Trophoblast cell (in vitro differentiated cells and primary cell): ENCODE data around the gene RBP4.

Source experiments
- DNase-seq, 2 donors: peaks; one replicate each; pipeline ENCODE4 v3.0.0-alpha.2; 2016
- H2AFZ ChIP-seq: 2 replicates; pipeline ENCODE4 v1.6.1; 2013; ENCODE audit warnings: low read length, moderate library complexity, mild to moderate bottlenecking; ENCODE audit not compliant: insufficient read depth, poor library complexity
- H2AK5ac ChIP-seq: 2 replicates; pipeline ENCODE4 v1.6.1; 2013; ENCODE audit warnings: mild to moderate bottlenecking, low read length
- H2BK120ac ChIP-seq: 2 replicates; pipeline ENCODE4 v1.6.1; 2013; ENCODE audit warnings: low read length, mild to moderate bottlenecking, moderate library complexity; ENCODE audit not compliant: insufficient read depth, poor library complexity
- H2BK12ac ChIP-seq: 2 replicates; pipeline ENCODE4 v1.6.1; 2013; ENCODE audit warnings: mild to moderate bottlenecking, low read length, moderate library complexity
- H2BK5ac ChIP-seq: 2 replicates; pipeline ENCODE4 v1.6.1; 2013; ENCODE audit warnings: low read length, low read depth, moderate library complexity, mild to moderate bottlenecking; ENCODE audit not compliant: poor library complexity
- H3K14ac ChIP-seq: 2 replicates; pipeline ENCODE4 v1.6.1; 2013; ENCODE audit warnings: mild to moderate bottlenecking, low read length
- H3K18ac ChIP-seq: 2 replicates; pipeline ENCODE4 v1.6.1; 2013; ENCODE audit warnings: mild to moderate bottlenecking, low read length
- H3K23ac ChIP-seq: 2 replicates; pipeline ENCODE4 v1.6.1; 2013; ENCODE audit warnings: low read length
- H3K27ac ChIP-seq: 2 replicates; pipeline ENCODE4 v1.5.1; 2013; ENCODE audit warnings: low read depth, mild to moderate bottlenecking, inconsistent platforms, low read length, moderate library complexity
- H3K27me3 ChIP-seq: 2 replicates; pipeline ENCODE4 v1.6.1; 2013; ENCODE audit warnings: inconsistent platforms, mild to moderate bottlenecking, low read length, moderate library complexity; ENCODE audit not compliant: insufficient read depth
- H3K36me3 ChIP-seq, 2 experiments: 1 replicate in 1 of 2; 2 replicates in 1 of 2; pipeline ENCODE4 v1.6.1; 2013; ENCODE audit warnings: low read length in 2 of 2, mild to moderate bottlenecking in 2 of 2, moderate library complexity in 1 of 2; ENCODE audit not compliant: insufficient read depth in 2 of 2, control insufficient read depth in 1 of 2
- H3K4ac ChIP-seq: 2 replicates; pipeline ENCODE4 v1.6.1; 2013; ENCODE audit warnings: low read depth, mild to moderate bottlenecking, low read length, moderate library complexity
- H3K4me1 ChIP-seq, 2 experiments: 1 replicate in 1 of 2; 2 replicates in 1 of 2; pipeline ENCODE4 v1.6.1; 2013; ENCODE audit warnings: low read length in 2 of 2, mild to moderate bottlenecking in 2 of 2, moderate library complexity in 1 of 2; ENCODE audit not compliant: insufficient read depth in 2 of 2, control insufficient read depth in 1 of 2
- H3K4me2 ChIP-seq: 2 replicates; pipeline ENCODE4 v1.6.1; 2013; ENCODE audit warnings: inconsistent platforms, mild to moderate bottlenecking, low read length, moderate library complexity
- H3K4me3 ChIP-seq: 2 replicates; pipeline ENCODE4 v1.5.1; 2013; ENCODE audit warnings: mild to moderate bottlenecking, low read depth, low read length, inconsistent platforms
- H3K79me1 ChIP-seq: one replicate; pipeline ENCODE4 v1.6.1; 2013; ENCODE audit warnings: low read length
- H3K79me2 ChIP-seq: 2 replicates; pipeline ENCODE4 v1.6.1; 2013; ENCODE audit warnings: low read length, mild to moderate bottlenecking; ENCODE audit not compliant: control insufficient read depth, insufficient read depth, poor library complexity
- H3K9ac ChIP-seq: 2 replicates; pipeline ENCODE4 v1.6.1; 2013; ENCODE audit warnings: mild to moderate bottlenecking, low read length
- H3K9me3 ChIP-seq: 2 replicates; pipeline ENCODE4 v1.6.1; 2013; ENCODE audit warnings: low read depth, mild to moderate bottlenecking, control low read depth, inconsistent platforms, low read length; ENCODE audit not compliant: insufficient read depth
- H4K12ac ChIP-seq: 2 replicates; pipeline ENCODE4 v1.6.1; 2013; ENCODE audit warnings: low read depth, mild to moderate bottlenecking, low read length, moderate library complexity
- H4K8ac ChIP-seq: 2 replicates; pipeline ENCODE4 v1.6.1; 2013; ENCODE audit warnings: low read depth, mild to moderate bottlenecking, low read length, moderate library complexity
- H4K91ac ChIP-seq: one replicate; pipeline ENCODE4 v1.6.1; 2013; ENCODE audit warnings: low read depth, mild to moderate bottlenecking, low read length, moderate library complexity
- WGBS: extraction: QIAGEN DNeasy Blood & Tissue Kit; methylation state at CpG from one replicate; pipeline ENCODE4 v1.1.7; 2013; ENCODE audit warnings: missing lambda C conversion rate; ENCODE audit not compliant: insufficient read length, insufficient coverage; ENCODE audit errors: extremely low coverage; 5-methylcytosine and 5-hydroxymethylcytosine counted together

Gene RBP4

GRCh38 chr10:93596539-93596938, 4.5 kb downstream of the RBP4 start:
- Histone ChIP-seq H2AK5ac (no peak overlapping the region), H3K9me3 (peaks cover 5% of the 10 kb centered on the region), H4K91ac (no peak overlapping the region), H3K4me1 (peaks cover 17% of the 10 kb centered on the region in 2 experiments), H3K23ac (no peak overlapping the region), H3K79me2 (no peaks in the 10 kb centered on the region), H4K12ac (no peak overlapping the region), H3K36me3 (no peaks in the 10 kb centered on the region), H3K18ac (no peak overlapping the region), H3K27me3 (peaks cover 16% of the 10 kb centered on the region), H4K8ac (no peak overlapping the region), H3K27ac (no peak overlapping the region), H2BK12ac (no peak overlapping the region), H3K4ac (no peak overlapping the region), H2BK5ac (no peak overlapping the region), H3K79me1 (no peaks in the 10 kb centered on the region), H3K4me3 (no peak overlapping the region), H2AFZ (no peak overlapping the region), H3K14ac (no peak overlapping the region), H3K4me2 (no peak overlapping the region), H3K9ac (no peak overlapping the region), H2BK120ac (no peak overlapping the region)
- no peak for DNase-seq
- WGBS, result no CpG with 5 or more reads among the region's 4 CpGs

DNA sequence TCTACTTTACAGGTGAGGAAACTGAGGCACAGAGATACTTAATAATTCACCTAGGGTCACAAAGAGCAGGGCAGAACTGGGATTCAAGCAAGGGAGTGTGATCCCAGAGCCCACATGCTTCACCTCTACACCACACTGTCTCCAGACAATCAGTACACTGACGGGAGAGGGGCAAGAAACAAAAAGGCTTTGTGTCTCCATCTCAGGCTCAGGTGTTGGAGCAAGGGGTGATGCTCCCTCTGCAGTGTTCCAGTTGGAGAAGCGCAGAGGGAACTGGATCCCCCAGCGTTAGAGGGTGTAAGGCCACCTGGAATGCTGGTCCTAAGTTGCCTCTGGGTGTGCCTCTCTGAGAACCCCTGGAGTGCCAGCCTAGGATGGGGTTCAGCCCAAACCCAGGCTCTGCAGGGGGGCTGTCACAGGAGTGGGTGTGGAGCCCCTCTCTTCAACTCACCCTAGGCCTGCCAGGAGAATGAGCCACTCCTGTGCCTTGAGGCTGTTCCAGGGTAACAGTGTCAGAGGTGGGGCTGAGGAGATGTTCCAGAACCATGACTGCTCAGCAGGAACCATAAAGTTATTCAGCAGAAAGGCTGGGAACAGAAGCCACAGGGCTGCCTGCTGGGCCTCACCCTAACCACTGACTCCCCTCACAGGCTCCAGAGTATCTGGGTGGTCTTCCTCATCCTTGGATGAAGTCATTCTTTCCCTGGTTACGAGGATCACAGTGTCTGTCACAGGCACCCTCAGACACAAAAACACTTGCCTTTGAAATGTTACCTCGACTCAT, 5.5 kb downstream of the RBP4 start:
- H3K27me3 ChIP-seq, result peaks cover 8% of the 10 kb centered on the region
- no peak overlapping the region for H2AFZ ChIP-seq
- H2BK5ac ChIP-seq, result no peak overlapping the region
- no peaks in the 10 kb centered on the region for H3K79me1 ChIP-seq
- no peak overlapping the region for H2BK12ac ChIP-seq
- H4K8ac ChIP-seq, result no peak overlapping the region
- H4K12ac ChIP-seq, result no peak overlapping the region
- H3K4me3 ChIP-seq, result no peak overlapping the region
- H3K4me1 ChIP-seq, result peaks cover 11 to 15% of the 10 kb centered on the region in 2 experiments
- WGBS, result no CpG with 5 or more reads among the region's 5 CpGs
- no peak overlapping the region for H3K14ac ChIP-seq
- H3K9ac ChIP-seq, result no peak overlapping the region
- H3K23ac ChIP-seq, result no peak overlapping the region
- no peaks in the 10 kb centered on the region for H3K36me3 ChIP-seq
- H3K9me3 ChIP-seq, result peaks cover 1% of the 10 kb centered on the region
- H4K91ac ChIP-seq, result no peak overlapping the region
- no peak overlapping the region for H3K27ac ChIP-seq
- H3K4me2 ChIP-seq, result no peak overlapping the region
- no peak overlapping the region for H2BK120ac ChIP-seq
- H3K79me2 ChIP-seq, result no peaks in the 10 kb centered on the region
- no peak overlapping the region for H3K18ac ChIP-seq
- no peak overlapping the region for H2AK5ac ChIP-seq
- H3K4ac ChIP-seq, result no peak overlapping the region
- no peak for DNase-seq

GRCh38 chr10:93594518-93594917, 6.5 kb downstream of the RBP4 start:
- no peak overlapping the region for H2BK120ac ChIP-seq
- H3K14ac ChIP-seq, result no peak overlapping the region
- WGBS, result 100% methylated on average over 1 of the region's 7 CpGs
- no peak overlapping the region for H2BK5ac ChIP-seq
- H4K91ac ChIP-seq, result no peak overlapping the region
- no peaks in the 10 kb centered on the region for H3K36me3 ChIP-seq
- no peak overlapping the region for H2AFZ ChIP-seq
- no peak overlapping the region for H2BK12ac ChIP-seq
- H3K4me1 ChIP-seq, result peaks cover 11 to 12% of the 10 kb centered on the region in 2 experiments
- no peak overlapping the region for H3K23ac ChIP-seq
- no peak overlapping the region for H3K18ac ChIP-seq
- no peak overlapping the region for H3K27ac ChIP-seq
- no peak overlapping the region for H3K9ac ChIP-seq
- H3K4ac ChIP-seq, result no peak overlapping the region
- H3K4me2 ChIP-seq, result no peak overlapping the region
- H3K27me3 ChIP-seq, result no peaks in the 10 kb centered on the region
- H3K4me3 ChIP-seq, result no peak overlapping the region
- H3K79me2 ChIP-seq, result no peaks in the 10 kb centered on the region
- no peaks in the 10 kb centered on the region for H3K79me1 ChIP-seq
- no peak overlapping the region for H4K8ac ChIP-seq
- no peaks in the 10 kb centered on the region for H3K9me3 ChIP-seq
- DNase-seq, result no peak
- no peak overlapping the region for H2AK5ac ChIP-seq
- H4K12ac ChIP-seq, result no peak overlapping the region

- Histone ChIP-seq H3K4ac (no peak overlapping the region), H3K9me3 (no peaks in the 10 kb centered on the region), H4K8ac (no peak overlapping the region), H3K18ac (no peak overlapping the region), H3K79me2 (no peaks in the 10 kb centered on the region), H3K4me2 (no peak overlapping the region), H4K12ac (no peak overlapping the region), H3K79me1 (no peaks in the 10 kb centered on the region), H3K23ac (no peak overlapping the region), H3K9ac (no peak overlapping the region), H2AFZ (no peak overlapping the region), H3K14ac (no peak overlapping the region), H2AK5ac (no peak overlapping the region), H2BK5ac (no peak overlapping the region), H3K4me3 (no peak overlapping the region), H3K4me1 (peaks cover 11 to 12% of the 10 kb centered on the region in 2 experiments), H3K27me3 (no peaks in the 10 kb centered on the region), H2BK12ac (no peak overlapping the region), H2BK120ac (no peak overlapping the region), H4K91ac (no peak overlapping the region), H3K36me3 (no peaks in the 10 kb centered on the region), H3K27ac (no peak overlapping the region)
- no CpG with 5 or more reads among the region's 18 CpGs for WGBS
- no peak for DNase-seq
These were observed 7.3 kb downstream of the RBP4 start for GRCh38 chr10:93593749-93594148.
